ENCODE results near the gene TMEM38B.

TMEM38B gene

GRCh38 chr9:105667867-105668266, 26.5 kb upstream of the TMEM38B start:
- 81 to 86% methylated on average over 3 to 4 of the region's 4 CpGs for WGBS, 2 experiments (ENCODE audit: insufficient coverage in 2 of 2)
- Histone ChIP-seq H3K9me3 (ENCODE audit: control insufficient read depth, low read length) (no peaks in the 10 kb centered on the region), H3K4me1 (ENCODE audit: control insufficient read depth, insufficient read depth, low read length, poor library complexity, severe bottlenecking) (no peaks in the 10 kb centered on the region), H3K27ac (ENCODE audit: low read depth, low read length, severe bottlenecking) (no peak overlapping the region), H3K4me3 (ENCODE audit: extremely low read depth, insufficient read depth, low read length, poor library complexity, severe bottlenecking) (no peak overlapping the region), H3K36me3 (ENCODE audit: control insufficient read depth, insufficient read depth, low read length) (no peaks in the 10 kb centered on the region)

GRCh38 chr9:105670315-105670714, 24.0 kb upstream of the TMEM38B start:
- Histone ChIP-seq H3K36me3 (ENCODE audit: control insufficient read depth, insufficient read depth, low read length) (no peaks in the 10 kb centered on the region), H3K9me3 (ENCODE audit: control insufficient read depth, low read length) (no peaks in the 10 kb centered on the region), H3K4me3 (ENCODE audit: extremely low read depth, insufficient read depth, low read length, poor library complexity, severe bottlenecking) (no peak overlapping the region), H3K4me1 (ENCODE audit: control insufficient read depth, insufficient read depth, low read length, poor library complexity, severe bottlenecking) (no peaks in the 10 kb centered on the region), H3K27ac (ENCODE audit: low read depth, low read length, severe bottlenecking) (no peak overlapping the region)
- WGBS, 2 experiments (ENCODE audit: insufficient coverage in 2 of 2) = 80 to 100% methylated on average over 1 to 2 of the region's 3 CpGs

GRCh38 chr9:105670775-105671174, 23.6 kb upstream of the TMEM38B start:
- Histone ChIP-seq H3K4me3 (ENCODE audit: extremely low read depth, insufficient read depth, low read length, poor library complexity, severe bottlenecking) (no peak overlapping the region), H3K9me3 (ENCODE audit: control insufficient read depth, low read length) (no peaks in the 10 kb centered on the region), H3K27ac (ENCODE audit: low read depth, low read length, severe bottlenecking) (no peak overlapping the region), H3K36me3 (ENCODE audit: control insufficient read depth, insufficient read depth, low read length) (no peaks in the 10 kb centered on the region), H3K4me1 (ENCODE audit: control insufficient read depth, insufficient read depth, low read length, poor library complexity, severe bottlenecking) (no peaks in the 10 kb centered on the region)
- 100% methylated on average over 1 of the region's 3 CpGs; no CpG with 5 or more reads in 1 of the 2 experiments for WGBS, 2 experiments (ENCODE audit: insufficient coverage in 2 of 2)

- no peaks in the 10 kb centered on the region for H3K9me3 ChIP-seq (ENCODE audit: control insufficient read depth, low read length)
- no peak overlapping the region for H3K27ac ChIP-seq (ENCODE audit: low read depth, low read length, severe bottlenecking)
- WGBS, 2 experiments (ENCODE audit: insufficient coverage in 2 of 2) = 90% methylated on average over 2 of the region's 3 CpGs
- no peaks in the 10 kb centered on the region for H3K36me3 ChIP-seq (ENCODE audit: control insufficient read depth, insufficient read depth, low read length)
- H3K4me1 ChIP-seq (ENCODE audit: control insufficient read depth, insufficient read depth, low read length, poor library complexity, severe bottlenecking) = no peaks in the 10 kb centered on the region
- no peak overlapping the region for H3K4me3 ChIP-seq (ENCODE audit: extremely low read depth, insufficient read depth, low read length, poor library complexity, severe bottlenecking)
Measured at GRCh38 chr9:105672711-105673234, 21.6 kb upstream of the TMEM38B start.

- no peaks in the 10 kb centered on the region for H3K9me3 ChIP-seq (ENCODE audit: control insufficient read depth, low read length)
- WGBS, 2 experiments (ENCODE audit: insufficient coverage in 2 of 2) = 50 to 78% methylated on average over 1 of the region's 3 CpGs
- no peaks in the 10 kb centered on the region for H3K36me3 ChIP-seq (ENCODE audit: control insufficient read depth, insufficient read depth, low read length)
- no peak overlapping the region for H3K4me3 ChIP-seq (ENCODE audit: extremely low read depth, insufficient read depth, low read length, poor library complexity, severe bottlenecking)
- no peak overlapping the region for H3K27ac ChIP-seq (ENCODE audit: low read depth, low read length, severe bottlenecking)
- H3K4me1 ChIP-seq (ENCODE audit: control insufficient read depth, insufficient read depth, low read length, poor library complexity, severe bottlenecking) = no peaks in the 10 kb centered on the region
Measured at GRCh38 chr9:105673850-105674387, 20.4 kb upstream of the TMEM38B start.

- H3K36me3 ChIP-seq (ENCODE audit: control insufficient read depth, insufficient read depth, low read length) = no peaks in the 10 kb centered on the region
- WGBS, 2 experiments (ENCODE audit: insufficient coverage in 2 of 2) = 77 to 84% methylated on average over 4 to 6 of the region's 6 CpGs
- peaks cover 8% of the 10 kb centered on the region for H3K4me1 ChIP-seq (ENCODE audit: control insufficient read depth, insufficient read depth, low read length, poor library complexity, severe bottlenecking)
- H3K4me3 ChIP-seq (ENCODE audit: extremely low read depth, insufficient read depth, low read length, poor library complexity, severe bottlenecking) = no peak overlapping the region
- H3K27ac ChIP-seq (ENCODE audit: low read depth, low read length, severe bottlenecking) = no peak overlapping the region
- no peaks in the 10 kb centered on the region for H3K9me3 ChIP-seq (ENCODE audit: control insufficient read depth, low read length)
Measured at GRCh38 chr9:105676351-105676923, 17.9 kb upstream of the TMEM38B start.

- no peaks in the 10 kb centered on the region for H3K36me3 ChIP-seq (ENCODE audit: control insufficient read depth, insufficient read depth, low read length)
- WGBS, 2 experiments (ENCODE audit: insufficient coverage in 2 of 2) = 78% methylated on average over 1 of the region's 1 CpG
- H3K27ac ChIP-seq (ENCODE audit: low read depth, low read length, severe bottlenecking) = no peak overlapping the region
- H3K4me3 ChIP-seq (ENCODE audit: extremely low read depth, insufficient read depth, low read length, poor library complexity, severe bottlenecking) = no peak overlapping the region
- peaks cover 8% of the 10 kb centered on the region for H3K4me1 ChIP-seq (ENCODE audit: control insufficient read depth, insufficient read depth, low read length, poor library complexity, severe bottlenecking)
- H3K9me3 ChIP-seq (ENCODE audit: control insufficient read depth, low read length) = no peaks in the 10 kb centered on the region
Measured at GRCh38 chr9:105678163-105678562, 16.2 kb upstream of the TMEM38B start.

GRCh38 chr9:105678781-105679180, 15.6 kb upstream of the TMEM38B start:
- H3K36me3 ChIP-seq (ENCODE audit: control insufficient read depth, insufficient read depth, low read length) = no peaks in the 10 kb centered on the region
- peaks cover 8% of the 10 kb centered on the region for H3K4me1 ChIP-seq (ENCODE audit: control insufficient read depth, insufficient read depth, low read length, poor library complexity, severe bottlenecking)
- WGBS, 2 experiments (ENCODE audit: insufficient coverage in 2 of 2) = no CpG with 5 or more reads among the region's 1 CpG
- H3K9me3 ChIP-seq (ENCODE audit: control insufficient read depth, low read length) = no peaks in the 10 kb centered on the region
- H3K27ac ChIP-seq (ENCODE audit: low read depth, low read length, severe bottlenecking) = no peak overlapping the region
- no peak overlapping the region for H3K4me3 ChIP-seq (ENCODE audit: extremely low read depth, insufficient read depth, low read length, poor library complexity, severe bottlenecking)

- no peaks in the 10 kb centered on the region for H3K36me3 ChIP-seq (ENCODE audit: control insufficient read depth, insufficient read depth, low read length)
- no peak overlapping the region for H3K27ac ChIP-seq (ENCODE audit: low read depth, low read length, severe bottlenecking)
- 94 to 100% methylated on average over 3 to 7 of the region's 8 CpGs for WGBS, 2 experiments (ENCODE audit: insufficient coverage in 2 of 2)
- peaks cover 8% of the 10 kb centered on the region for H3K4me1 ChIP-seq (ENCODE audit: control insufficient read depth, insufficient read depth, low read length, poor library complexity, severe bottlenecking)
- no peaks in the 10 kb centered on the region for H3K9me3 ChIP-seq (ENCODE audit: control insufficient read depth, low read length)
- H3K4me3 ChIP-seq (ENCODE audit: extremely low read depth, insufficient read depth, low read length, poor library complexity, severe bottlenecking) = no peak overlapping the region
Measured at GRCh38 chr9:105679257-105680022, 14.9 kb upstream of the TMEM38B start.

GRCh38 chr9:105681313-105681712, 13.0 kb upstream of the TMEM38B start:
- no peak overlapping the region for H3K27ac ChIP-seq (ENCODE audit: low read depth, low read length, severe bottlenecking)
- H3K36me3 ChIP-seq (ENCODE audit: control insufficient read depth, insufficient read depth, low read length) = no peaks in the 10 kb centered on the region
- 100% methylated on average over 1 of the region's 2 CpGs; no CpG with 5 or more reads in 1 of the 2 experiments for WGBS, 2 experiments (ENCODE audit: insufficient coverage in 2 of 2)

GRCh38 chr9:105681724-105682123, 12.6 kb upstream of the TMEM38B start:
- no peaks in the 10 kb centered on the region for H3K36me3 ChIP-seq (ENCODE audit: control insufficient read depth, insufficient read depth, low read length)
- WGBS, 2 experiments (ENCODE audit: insufficient coverage in 2 of 2) = no CpG with 5 or more reads among the region's 1 CpG

More at GRCh38 chr9:105681313-105681712, 13.0 kb upstream of the TMEM38B start:
- no peak overlapping the region for H3K4me3 ChIP-seq (ENCODE audit: extremely low read depth, insufficient read depth, low read length, poor library complexity, severe bottlenecking)
- H3K4me1 ChIP-seq (ENCODE audit: control insufficient read depth, insufficient read depth, low read length, poor library complexity, severe bottlenecking) = peaks cover 8% of the 10 kb centered on the region
- H3K9me3 ChIP-seq (ENCODE audit: control insufficient read depth, low read length) = no peaks in the 10 kb centered on the region

More at GRCh38 chr9:105681724-105682123, 12.6 kb upstream of the TMEM38B start:
- Histone ChIP-seq H3K4me3 (ENCODE audit: extremely low read depth, insufficient read depth, low read length, poor library complexity, severe bottlenecking) (no peak overlapping the region), H3K4me1 (ENCODE audit: control insufficient read depth, insufficient read depth, low read length, poor library complexity, severe bottlenecking) (peaks cover 8% of the 10 kb centered on the region), H3K27ac (ENCODE audit: low read depth, low read length, severe bottlenecking) (no peak overlapping the region), H3K9me3 (ENCODE audit: control insufficient read depth, low read length) (no peaks in the 10 kb centered on the region)
